T-helper 1 cell treated with Interleukin-12 subunit alpha and Interleukin-12 subunit beta and Interleukin-4 antibody, amounts not matched to agents 30 μg/mL and 1 μg/mL, for 36 hours (primary cell): Measurements from ENCODE around the gene SH3BGRL3.

Source experiments
- H3K27ac Mint-ChIP-seq: one replicate; pipeline ENCODE4 v1.8.0; 2021; ENCODE audit warnings: mild to moderate bottlenecking, mixed read lengths
- H3K27me3 Mint-ChIP-seq: one replicate; pipeline ENCODE4 v1.8.0; 2021; ENCODE audit warnings: low read depth, mixed read lengths
- H3K36me3 Mint-ChIP-seq: one replicate; pipeline ENCODE4 v1.8.0; 2021; ENCODE audit warnings: low read depth, mixed read lengths
- H3K4me1 Mint-ChIP-seq: one replicate; pipeline ENCODE4 v1.8.0; 2021; ENCODE audit warnings: low read depth, mixed read lengths
- H3K4me3 Mint-ChIP-seq: one replicate; pipeline ENCODE4 v1.8.0; 2021; ENCODE audit warnings: mild to moderate bottlenecking, moderate library complexity, mixed read lengths
- H3K9me3 Mint-ChIP-seq: one replicate; pipeline ENCODE4 v1.8.0; 2021; ENCODE audit warnings: mixed read lengths

SH3BGRL3 gene

DNA sequence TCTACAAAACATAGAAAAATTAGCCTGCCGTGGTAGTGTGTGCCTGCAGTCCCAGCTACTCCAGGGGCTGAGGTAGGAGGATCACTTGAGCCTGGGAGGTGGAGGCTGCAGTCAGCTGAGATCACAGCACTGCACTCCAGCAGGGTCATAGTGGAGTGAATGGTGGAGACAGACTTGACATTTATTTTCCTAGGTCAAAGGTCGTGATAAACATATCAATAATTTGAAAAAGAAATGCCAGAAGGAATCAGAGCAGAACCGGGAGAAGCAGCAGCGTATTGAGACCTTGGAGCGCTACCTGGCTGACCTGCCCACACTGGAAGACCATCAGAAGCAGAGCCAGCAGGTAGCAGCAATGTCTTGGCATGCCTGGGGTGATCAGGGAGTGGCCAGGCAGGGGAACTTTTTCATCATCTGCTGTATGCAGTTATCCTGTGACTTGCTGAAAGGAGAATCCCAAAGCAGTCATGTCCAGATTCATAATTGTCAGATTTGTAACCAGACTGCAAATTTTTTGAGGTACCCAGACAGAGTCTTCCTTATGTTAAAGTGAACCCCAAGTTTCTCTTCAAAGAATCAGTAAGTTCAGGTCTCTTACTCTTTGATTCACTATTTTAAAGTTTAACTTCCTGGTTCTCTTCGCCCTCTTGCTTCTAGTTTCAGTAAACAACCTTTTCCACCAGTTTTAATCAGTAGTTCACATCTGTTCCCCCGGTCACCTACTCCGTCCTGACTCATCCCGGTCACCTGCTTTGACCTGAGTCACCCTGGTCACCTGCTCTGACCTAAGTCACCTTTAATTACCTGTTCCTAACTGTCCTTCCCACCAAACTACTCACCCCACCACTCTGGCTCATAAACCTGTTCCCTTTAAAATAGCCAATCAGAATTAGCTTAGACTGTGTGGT, 11.3 kb upstream of the SH3BGRL3 start:
- peaks cover 16% of the 10 kb centered on the region for H3K9me3 Mint-ChIP-seq
- peaks cover 59% of the 10 kb centered on the region for H3K36me3 Mint-ChIP-seq
- H3K4me3 Mint-ChIP-seq = no peak overlapping the region
- peaks cover 5% of the 10 kb centered on the region for H3K4me1 Mint-ChIP-seq
- H3K27ac Mint-ChIP-seq = peak overlapping the region; percentile 22
- H3K27me3 Mint-ChIP-seq = no peaks in the 10 kb centered on the region

DNA sequence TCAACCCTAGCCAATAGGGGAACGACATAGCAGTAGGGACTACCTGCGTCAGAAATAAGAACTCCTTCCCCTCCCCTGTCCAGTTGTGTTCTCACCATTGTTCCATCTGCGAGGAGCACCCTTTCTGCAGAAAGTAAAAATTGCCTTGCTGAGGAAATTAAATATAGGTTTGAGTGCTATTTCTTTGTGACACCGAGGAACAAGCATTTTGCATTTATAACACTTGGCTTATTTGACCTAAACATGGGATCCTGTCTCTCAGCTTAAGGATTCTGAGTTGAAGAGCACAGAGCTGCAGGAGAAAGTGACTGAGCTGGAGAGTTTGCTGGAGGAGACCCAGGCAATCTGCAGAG, 10.7 kb upstream of the SH3BGRL3 start:
- Mint-ChIP-seq H3K4me1 (peaks cover 6% of the 10 kb centered on the region), H3K9me3 (peaks cover 16% of the 10 kb centered on the region), H3K27me3 (no peaks in the 10 kb centered on the region), H3K4me3 (no peak overlapping the region), H3K27ac (peak overlapping the region; percentile 55), H3K36me3 (peaks cover 56% of the 10 kb centered on the region)

DNA sequence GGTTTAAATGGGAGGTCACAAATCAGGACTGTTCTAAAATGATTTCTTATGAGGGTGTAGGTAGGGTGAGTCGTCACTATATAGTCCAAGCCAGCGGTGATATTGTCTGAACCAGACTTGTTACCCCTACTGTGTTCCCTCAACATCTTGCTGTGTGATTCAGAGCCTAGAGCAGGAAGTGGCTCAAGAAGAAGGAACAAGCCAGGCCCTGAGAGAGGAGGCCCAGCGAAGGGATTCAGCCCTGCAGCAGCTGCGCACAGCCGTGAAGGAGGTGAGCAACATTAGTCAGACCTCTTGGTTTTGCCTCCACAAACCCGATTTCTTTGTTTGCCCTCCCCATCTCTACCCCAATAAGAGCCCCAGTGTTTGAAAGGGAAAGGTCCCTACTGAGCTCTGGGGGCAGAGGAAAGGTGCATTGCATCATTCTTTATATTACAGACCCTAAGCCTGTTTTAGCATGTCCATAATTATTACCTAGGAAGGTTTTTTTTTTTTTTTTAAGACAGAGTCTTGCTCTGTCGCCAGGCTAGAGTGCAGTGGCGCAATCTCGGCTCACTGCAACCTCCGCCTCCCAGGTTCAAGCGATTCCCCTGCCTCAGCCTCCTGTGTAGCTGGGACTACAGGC, 5.0 kb upstream of the SH3BGRL3 start:
- no peaks in the 10 kb centered on the region for H3K27me3 Mint-ChIP-seq
- H3K4me3 Mint-ChIP-seq = no peak overlapping the region
- H3K36me3 Mint-ChIP-seq = peaks cover 41% of the 10 kb centered on the region
- H3K27ac Mint-ChIP-seq = peak overlapping the region; percentile 13
- peaks cover 43% of the 10 kb centered on the region for H3K4me1 Mint-ChIP-seq
- H3K9me3 Mint-ChIP-seq = no peaks in the 10 kb centered on the region

DNA sequence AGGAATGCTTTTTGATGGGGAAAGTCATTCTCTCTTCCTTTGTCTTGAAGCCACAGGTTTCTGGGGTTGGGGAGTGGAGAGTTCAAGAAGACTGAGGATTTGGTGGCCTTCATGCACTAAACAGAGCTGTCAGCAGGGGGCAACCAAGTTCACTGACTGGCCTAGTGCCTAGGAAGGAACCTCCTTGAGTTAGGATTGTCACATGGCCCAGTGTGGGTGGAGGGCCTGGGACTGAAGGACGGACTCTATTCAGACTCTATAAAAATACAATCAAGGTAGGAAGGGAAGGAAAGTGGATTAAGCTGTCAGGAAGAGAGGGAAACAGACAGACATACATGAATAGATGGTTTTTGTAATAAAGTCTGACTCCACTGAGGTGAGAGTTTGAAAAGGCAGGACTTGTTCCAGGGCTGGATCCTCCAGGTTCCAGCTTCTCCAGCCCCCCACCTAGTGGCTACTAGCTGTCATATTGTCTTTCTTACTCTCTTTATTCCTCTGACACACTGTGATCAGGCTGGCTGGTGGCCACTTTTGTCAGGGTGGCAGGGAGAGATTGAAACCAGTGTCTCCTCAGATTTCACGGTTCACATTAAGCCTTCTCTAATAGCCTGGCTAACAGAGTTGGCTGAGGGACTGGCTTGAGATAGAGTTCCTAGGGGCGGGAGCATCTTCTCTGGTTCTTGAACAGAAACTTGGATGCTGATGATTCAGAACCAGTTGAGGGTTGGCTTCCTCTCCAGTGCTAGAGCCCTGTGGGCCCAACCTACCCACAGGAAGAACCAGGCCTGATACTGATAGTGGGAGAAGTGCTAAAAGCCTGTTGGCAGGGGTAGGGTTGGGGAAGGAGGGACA, 4.1 kb upstream of the SH3BGRL3 start:
- Mint-ChIP-seq H3K4me1 (peaks cover 44% of the 10 kb centered on the region), H3K9me3 (no peaks in the 10 kb centered on the region), H3K36me3 (peaks cover 40% of the 10 kb centered on the region), H3K27ac (peak overlapping the region; percentile 98), H3K4me3 (peak overlapping the region; percentile 79), H3K27me3 (no peaks in the 10 kb centered on the region)

DNA sequence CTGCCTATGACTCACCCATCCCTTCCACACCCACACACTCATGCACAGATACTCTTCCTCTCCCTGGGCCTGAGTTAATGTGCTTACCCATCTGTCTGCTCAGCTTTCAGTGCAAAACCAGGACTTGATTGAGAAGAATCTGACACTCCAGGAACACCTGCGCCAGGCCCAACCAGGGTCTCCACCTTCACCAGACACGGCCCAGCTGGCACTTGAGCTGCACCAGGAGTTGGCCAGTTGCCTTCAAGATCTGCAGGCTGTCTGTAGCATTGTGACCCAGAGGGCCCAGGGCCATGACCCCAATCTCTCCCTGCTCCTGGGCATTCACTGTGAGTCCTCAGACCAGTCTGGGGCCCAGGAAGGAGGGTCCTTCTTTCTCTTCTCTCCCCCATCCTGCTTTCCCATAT, 3.5 kb upstream of the SH3BGRL3 start:
- H3K4me1 Mint-ChIP-seq = peaks cover 50% of the 10 kb centered on the region
- H3K27ac Mint-ChIP-seq = peak overlapping the region; percentile 98
- peaks cover 43% of the 10 kb centered on the region for H3K36me3 Mint-ChIP-seq
- peak overlapping the region; percentile 79 for H3K4me3 Mint-ChIP-seq
- no peaks in the 10 kb centered on the region for H3K27me3 Mint-ChIP-seq
- no peaks in the 10 kb centered on the region for H3K9me3 Mint-ChIP-seq

DNA sequence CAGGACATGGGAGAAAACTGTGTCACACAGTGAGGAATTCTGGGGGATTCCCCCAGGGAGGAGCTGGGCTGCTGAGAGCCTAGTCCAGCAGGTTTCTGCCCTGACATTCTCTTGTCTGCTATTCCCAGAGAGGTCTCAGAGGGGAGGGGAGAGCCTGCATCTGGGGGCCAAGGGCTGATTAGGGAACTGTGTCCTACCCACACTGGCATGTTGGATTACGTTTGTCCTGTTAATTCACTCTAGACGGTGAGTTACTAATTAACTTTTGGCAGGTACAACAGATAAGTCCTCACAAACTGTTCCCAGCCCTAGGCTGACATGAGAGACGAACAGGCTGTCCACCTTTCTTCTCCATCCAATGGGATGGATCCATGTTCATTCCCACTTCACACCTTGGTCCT, 2.6 kb upstream of the SH3BGRL3 start:
- Mint-ChIP-seq H3K27ac (peak overlapping the region; percentile 98), H3K4me3 (peak overlapping the region; percentile 79), H3K9me3 (no peaks in the 10 kb centered on the region), H3K4me1 (peaks cover 54% of the 10 kb centered on the region), H3K27me3 (no peaks in the 10 kb centered on the region), H3K36me3 (peaks cover 41% of the 10 kb centered on the region)

DNA sequence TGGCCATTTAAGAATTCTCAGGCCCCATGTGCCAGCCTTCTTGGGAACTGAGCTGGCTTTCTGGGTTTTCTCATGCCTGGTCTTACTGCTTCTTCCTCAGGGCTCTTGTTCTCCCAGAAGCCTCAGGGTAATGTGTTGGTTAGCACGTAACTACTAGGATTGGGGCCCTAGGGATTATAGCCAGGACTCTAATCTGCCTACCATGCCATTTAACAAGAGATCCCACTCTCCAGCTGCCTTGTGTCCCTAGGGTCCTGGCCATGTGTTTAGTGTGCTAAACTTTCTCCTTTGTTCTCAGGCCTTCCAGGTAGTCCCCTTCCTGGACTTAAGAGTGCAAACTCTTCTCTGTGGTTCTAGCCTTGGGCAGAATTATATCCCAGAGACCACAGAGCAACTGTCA, 2.2 kb upstream of the SH3BGRL3 start:
- Mint-ChIP-seq H3K4me3 (peak overlapping the region; percentile 49), H3K9me3 (no peaks in the 10 kb centered on the region), H3K4me1 (peaks cover 58% of the 10 kb centered on the region), H3K27me3 (no peaks in the 10 kb centered on the region), H3K27ac (peak overlapping the region; percentile 74), H3K36me3 (peaks cover 43% of the 10 kb centered on the region)

DNA sequence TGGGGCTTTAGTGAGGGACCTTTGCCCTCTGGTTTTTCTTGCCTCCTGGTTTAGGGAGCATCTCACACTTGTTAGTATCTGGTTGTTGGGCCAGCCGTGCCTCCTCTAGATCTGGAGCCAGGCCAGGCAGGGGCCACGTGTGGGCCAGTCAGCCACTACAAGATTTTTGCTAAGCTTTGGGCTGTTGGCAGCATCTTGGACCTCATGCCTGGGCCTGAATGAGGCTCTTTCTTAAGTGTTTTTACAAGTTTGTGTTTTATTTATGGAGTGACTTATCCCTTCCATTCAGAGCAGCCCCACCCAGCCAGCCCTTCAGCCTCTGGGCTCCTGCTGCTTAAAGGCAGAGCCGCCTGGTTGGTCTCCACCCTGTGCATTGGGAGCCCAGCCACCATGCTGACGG, 1.6 kb upstream of the SH3BGRL3 start:
- no peaks in the 10 kb centered on the region for H3K9me3 Mint-ChIP-seq
- H3K4me3 Mint-ChIP-seq = peak overlapping the region; percentile 49
- H3K4me1 Mint-ChIP-seq = peaks cover 64% of the 10 kb centered on the region
- H3K27me3 Mint-ChIP-seq = no peaks in the 10 kb centered on the region
- peak overlapping the region; percentile 74 for H3K27ac Mint-ChIP-seq
- H3K36me3 Mint-ChIP-seq = peaks cover 46% of the 10 kb centered on the region

DNA sequence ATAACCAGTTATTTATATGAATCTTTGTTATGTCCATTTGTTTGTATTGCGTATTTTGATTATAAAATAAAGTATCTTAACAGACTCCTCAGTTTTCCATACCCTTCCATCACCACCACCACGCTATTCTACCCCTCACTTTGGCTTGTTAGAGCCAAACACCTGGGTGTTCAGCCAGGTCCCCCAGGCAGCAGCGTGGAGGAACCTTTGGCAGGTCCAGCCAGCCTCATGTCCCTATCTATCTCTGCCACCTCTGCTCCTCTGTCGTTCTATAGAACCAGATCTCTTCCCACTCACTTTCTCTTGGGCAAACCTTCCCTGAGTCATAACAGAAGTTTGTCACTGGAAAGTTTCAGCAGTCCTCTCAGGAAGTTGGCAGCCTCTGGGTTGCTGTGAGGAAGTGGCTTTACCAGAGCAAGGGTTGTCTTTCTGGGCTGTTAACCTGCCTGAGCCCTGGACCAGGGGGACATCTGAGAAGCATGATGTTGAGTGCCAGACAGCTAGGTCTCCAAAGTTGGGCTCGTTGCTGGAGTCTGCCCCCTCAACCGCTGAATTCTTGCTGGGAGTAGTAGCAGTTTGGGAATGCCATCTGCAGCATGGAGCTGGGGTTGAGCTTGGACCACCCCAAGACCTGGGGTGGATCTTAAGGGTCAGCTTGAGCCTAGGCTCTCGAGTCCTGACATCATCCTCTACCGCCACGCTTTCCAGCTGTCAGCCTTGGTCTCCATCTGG, 996 bp upstream of the SH3BGRL3 start:
- Mint-ChIP-seq H3K4me1 (peaks cover 70% of the 10 kb centered on the region), H3K36me3 (peaks cover 51% of the 10 kb centered on the region), H3K27me3 (no peaks in the 10 kb centered on the region), H3K27ac (peak overlapping the region; percentile 84), H3K4me3 (peak overlapping the region; percentile 99), H3K9me3 (no peaks in the 10 kb centered on the region)

DNA sequence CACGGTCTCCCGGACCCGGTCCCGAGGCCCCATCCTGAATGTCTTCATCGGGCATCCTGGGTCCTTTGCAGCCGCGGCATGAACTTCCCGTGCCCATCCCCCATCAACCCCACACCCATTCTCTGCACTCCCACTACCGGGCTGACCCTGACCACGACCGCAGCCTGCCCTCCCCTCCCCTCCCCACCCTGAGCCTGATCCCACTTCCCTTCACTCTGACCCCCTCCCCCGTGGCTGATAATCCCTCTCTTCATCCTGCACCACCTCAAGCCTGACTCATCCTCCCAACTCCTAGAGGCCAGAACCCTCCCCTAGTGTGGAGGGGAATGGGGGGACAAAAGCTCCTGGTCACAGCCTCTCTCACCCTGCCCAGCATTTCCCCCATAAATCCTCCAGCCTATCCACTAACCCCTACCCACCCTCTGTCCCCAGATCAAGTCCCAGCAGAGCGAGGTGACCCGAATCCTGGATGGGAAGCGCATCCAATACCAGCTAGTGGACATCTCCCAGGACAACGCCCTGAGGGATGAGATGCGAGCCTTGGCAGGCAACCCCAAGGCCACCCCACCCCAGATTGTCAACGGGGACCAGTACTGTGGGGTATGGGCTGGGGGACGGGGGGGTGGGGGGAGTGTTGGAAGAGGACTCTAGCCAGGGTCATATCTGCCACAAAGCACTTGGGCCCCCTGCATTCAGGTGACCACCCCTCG, 602 bp downstream of the SH3BGRL3 start:
- peaks cover 56% of the 10 kb centered on the region for H3K36me3 Mint-ChIP-seq
- H3K27ac Mint-ChIP-seq = peak overlapping the region; percentile 86
- no peaks in the 10 kb centered on the region for H3K9me3 Mint-ChIP-seq
- H3K27me3 Mint-ChIP-seq = no peaks in the 10 kb centered on the region
- H3K4me3 Mint-ChIP-seq = peak overlapping the region; percentile 99
- peaks cover 78% of the 10 kb centered on the region for H3K4me1 Mint-ChIP-seq

DNA sequence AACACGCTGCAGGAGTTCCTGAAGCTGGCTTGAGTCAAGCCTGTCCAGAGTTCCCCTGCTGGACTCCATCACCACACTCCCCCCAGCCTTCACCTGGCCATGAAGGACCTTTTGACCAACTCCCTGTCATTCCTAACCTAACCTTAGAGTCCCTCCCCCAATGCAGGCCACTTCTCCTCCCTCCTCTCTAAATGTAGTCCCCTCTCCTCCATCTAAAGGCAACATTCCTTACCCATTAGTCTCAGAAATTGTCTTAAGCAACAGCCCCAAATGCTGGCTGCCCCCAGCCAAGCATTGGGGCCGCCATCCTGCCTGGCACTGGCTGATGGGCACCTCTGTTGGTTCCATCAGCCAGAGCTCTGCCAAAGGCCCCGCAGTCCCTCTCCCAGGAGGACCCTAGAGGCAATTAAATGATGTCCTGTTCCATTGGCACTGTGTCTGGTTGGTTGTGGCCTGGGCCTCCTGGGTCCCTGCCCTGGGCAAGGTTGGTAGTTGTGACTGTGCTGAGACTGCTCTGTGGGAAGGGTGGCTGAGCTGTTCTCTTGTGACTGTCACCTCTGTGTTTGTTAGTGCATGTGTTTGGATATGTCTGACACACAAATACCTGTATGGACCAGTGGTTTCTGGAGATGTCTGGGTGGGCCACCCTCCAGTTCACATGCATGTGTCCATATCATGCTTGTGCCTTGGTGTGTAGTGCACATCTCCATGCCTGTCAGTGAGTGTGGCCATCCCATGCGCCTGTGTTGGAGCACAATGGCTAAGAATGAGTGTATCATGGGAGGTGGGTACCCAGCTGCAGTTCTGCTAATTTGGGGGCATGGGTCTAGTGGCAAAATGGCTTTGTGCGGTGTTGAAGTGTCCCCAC, 1.4 kb downstream of the SH3BGRL3 start:
- Mint-ChIP-seq H3K27me3 (no peaks in the 10 kb centered on the region), H3K4me3 (peak overlapping the region; percentile 99), H3K27ac (peak overlapping the region; percentile 88), H3K4me1 (peaks cover 77% of the 10 kb centered on the region), H3K9me3 (no peaks in the 10 kb centered on the region), H3K36me3 (peaks cover 55% of the 10 kb centered on the region)

DNA sequence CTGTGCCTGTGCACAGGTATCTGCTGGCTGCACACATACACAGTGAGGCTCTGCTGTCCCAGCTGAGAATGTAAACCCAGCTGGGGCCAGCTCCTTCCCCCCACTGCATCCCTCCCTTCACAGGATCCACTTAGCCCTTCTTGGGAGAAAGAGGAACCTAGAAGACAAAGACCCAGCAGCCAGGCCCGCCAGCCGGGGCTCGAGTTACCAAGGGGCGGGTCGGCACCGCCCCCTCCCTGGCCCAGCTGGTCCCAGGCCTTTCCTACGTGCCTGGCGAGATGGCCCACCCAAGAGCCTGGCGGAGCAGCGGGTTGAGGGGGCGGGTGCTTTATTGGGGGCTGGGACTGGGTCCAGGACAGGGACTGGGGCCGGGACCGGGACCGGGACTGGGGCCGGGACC, 2.1 kb downstream of the SH3BGRL3 start:
- Mint-ChIP-seq H3K36me3 (peaks cover 51% of the 10 kb centered on the region), H3K4me3 (peak overlapping the region; percentile 99), H3K4me1 (peaks cover 76% of the 10 kb centered on the region), H3K9me3 (no peaks in the 10 kb centered on the region), H3K27me3 (no peaks in the 10 kb centered on the region), H3K27ac (peak overlapping the region; percentile 88)

DNA sequence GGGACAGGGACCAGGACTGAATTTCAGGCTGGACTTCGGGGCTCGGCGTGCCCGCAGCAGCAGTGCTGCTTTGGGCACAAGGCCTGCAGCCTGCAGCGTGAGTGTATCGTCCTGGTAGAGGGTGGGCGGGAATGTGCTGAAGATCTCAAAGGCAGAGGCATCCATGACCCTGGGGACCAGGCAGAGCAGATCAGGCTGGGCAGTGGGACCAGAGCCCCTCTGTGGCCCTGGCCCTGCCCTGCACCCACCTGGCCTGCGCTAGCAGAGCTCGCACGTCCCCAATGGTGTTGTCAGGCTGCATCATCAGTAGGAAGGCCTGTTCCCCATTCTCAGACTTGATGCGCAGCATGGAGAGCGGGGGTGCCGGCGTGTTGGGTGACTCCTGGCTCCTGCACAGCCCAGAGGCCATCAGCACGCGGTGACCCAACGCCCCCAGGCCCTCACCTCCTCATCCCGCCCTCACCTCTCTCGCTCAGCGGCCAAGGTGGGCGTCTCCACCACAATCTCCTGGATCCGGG, 2.6 kb downstream of the SH3BGRL3 start:
- H3K36me3 Mint-ChIP-seq = peaks cover 49% of the 10 kb centered on the region
- H3K4me1 Mint-ChIP-seq = peaks cover 79% of the 10 kb centered on the region
- no peaks in the 10 kb centered on the region for H3K27me3 Mint-ChIP-seq

More for the DNA sequence above, 2.6 kb downstream of the SH3BGRL3 start:
- H3K27ac Mint-ChIP-seq = peak overlapping the region; percentile 97
- H3K9me3 Mint-ChIP-seq = no peaks in the 10 kb centered on the region
- H3K4me3 Mint-ChIP-seq = peak overlapping the region; percentile 80
